Measurements from ENCODE around the gene NRIP1. TPM values are rescaled to one million over a fixed set of nuclear protein-coding genes. Genes with fewer than 3 reads are reported as not detected.

The NRIP1 gene
- total and polyA plus RNA-seq, 10 of the 15 experiments (the other 5 are each of a cell fraction or from before 2014, with no cell fraction given) = 2.9 to 26.1 (median 9.3) TPM

DNA sequence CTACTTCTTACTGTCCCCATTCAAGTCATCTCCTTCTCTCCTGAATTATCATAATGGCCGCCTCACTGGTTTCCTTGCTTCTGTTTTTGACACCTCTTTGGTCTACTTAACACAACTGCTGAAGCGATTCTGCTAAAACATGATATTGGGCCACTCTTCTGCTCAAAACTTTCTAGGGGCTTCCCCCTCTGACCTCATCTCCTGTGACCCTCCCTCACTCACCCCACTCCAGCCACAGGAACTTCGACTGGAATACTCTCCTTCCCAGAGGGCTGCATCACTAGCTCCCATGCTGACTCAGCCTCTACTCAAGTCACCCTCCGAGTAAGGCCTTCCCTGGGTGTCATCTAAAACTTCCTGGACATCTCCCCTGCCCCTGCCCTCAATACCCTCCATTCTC lies 35.7 kb downstream of the NRIP1 start:
- Histone ChIP-seq H3K4me2 (ENCODE audit: control insufficient read depth, insufficient read depth) (no peak overlapping the region), H3K4me3 (no peak overlapping the region), H3K27ac (ENCODE audit: control insufficient read depth, insufficient read depth) (no peak overlapping the region), H3K79me2 (ENCODE audit: control insufficient read depth, insufficient read depth, low read length) (no peaks in the 10 kb centered on the region), H3K4me1 (ENCODE audit: control insufficient read depth, insufficient read depth, low read length) (no peaks in the 10 kb centered on the region), H3K9me3 (replicated peaks; ENCODE audit: control insufficient read depth, insufficient read depth, low read length) (no peaks in the 10 kb centered on the region; the same call in 2 of the 3 replicates), H3K27me3 (replicated peaks in 1 of 2; ENCODE audit: control insufficient read depth in 2 of 2, insufficient read depth in 2 of 2, low read length in 1 of 2) (no peaks in the 10 kb centered on the region), H3K36me3 (ENCODE audit: control insufficient read depth in 2 of 2, insufficient read depth in 2 of 2, low read length in 1 of 2) (no peaks in the 10 kb centered on the region; a peak in 1 of 4 replicates), H3K9ac (ENCODE audit: control insufficient read depth, insufficient read depth, low read length) (no peak overlapping the region), H2AFZ (ENCODE audit: control insufficient read depth, low read depth, low read length) (no peak overlapping the region), H4K20me1 (ENCODE audit: control insufficient read depth, insufficient read depth) (no peaks in the 10 kb centered on the region)
- FAIRE-seq (no peak), DNase-seq (ENCODE audit: low read depth, low spot score) (no peak), ATAC-seq (peak; percentile 71)
- intact Hi-C loops (cut with micrococcal nuclease; ENCODE audit: unreplicated experiment) = no loop called here
- CTCF ChIA-PET = no interaction called here
- in situ Hi-C loops (cut with MboI) = loop anchor here (25.0 kb wide), 1 partner anchor 708 kb away; the partner anchor contains the start of gene USP25
- SMC1A ChIA-PET (ENCODE audit: uncharacterized antibody, unreplicated experiment) = interaction anchor here (0.7 kb wide), 1 partner anchor 23 kb away, joined by 3 read pairs; no protein-coding TSS in a partner anchor
- BruUV-seq (replicated peaks) = no TSS peak
- POLR2A ChIA-PET = no interaction called here
- WGBS (ENCODE audit: insufficient coverage, insufficient replicate concordance, low lambda C conversion rate, missing lambda C conversion rate) = 19% methylated on average over 4 of the region's 4 CpGs
- RAD21 ChIA-PET (ENCODE audit: unreplicated experiment) = no interaction called here
- TF ChIP-seq MXI1 (IDR thresholded peaks at IDR 0.05; ENCODE audit: low read depth, low read length) (no peak), ZNF217 (IDR thresholded peaks at IDR 0.05) (no peak), USF1 (IDR thresholded peaks at IDR 0.05; ENCODE audit: borderline replicate concordance, extremely low read length, insufficient read depth, low read depth, low read length) (no peak), SPI1 (IDR thresholded peaks at IDR 0.05; ENCODE audit: borderline replicate concordance, insufficient read depth, low read depth, low read length) (no peak), EED (IDR thresholded peaks at IDR 0.05; ENCODE audit: low read depth) (peak; percentile 57; the same call in 1 of the 2 replicates), RFX5 (IDR thresholded peaks at IDR 0.05; ENCODE audit: low read depth, low read length) (no peak), PAX5 (IDR thresholded peaks at IDR 0.05; ENCODE audit: borderline replicate concordance, low read depth, low read length) (no peak), SREBF1 (IDR thresholded peaks at IDR 0.05; ENCODE audit: low read length) (no peak), EZH2 (IDR thresholded peaks at IDR 0.05; ENCODE audit: borderline replicate concordance, control insufficient read depth, low read depth, low read length) (no peak), IKZF1 (conservative IDR thresholded peaks at IDR 0.05) (0 out of 2 replicates have a peak, but pooled peaks have one; percentile 33), KDM1A (IDR thresholded peaks at IDR 0.05; ENCODE audit: borderline replicate concordance) (no peak), RB1 (IDR thresholded peaks at IDR 0.05; ENCODE audit: borderline replicate concordance) (no peak), MEF2B (IDR thresholded peaks at IDR 0.05; ENCODE audit: partially characterized antibody, poor library complexity, severe bottlenecking) (no peak), RELA (IDR thresholded peaks at IDR 0.05; ENCODE audit: borderline replicate concordance, partially characterized antibody) (no peak), RBBP5 (conservative IDR thresholded peaks at IDR 0.05) (no peak), GABPA (IDR thresholded peaks at IDR 0.05; ENCODE audit: low read depth) (no peak), ZNF384 (IDR thresholded peaks at IDR 0.05; ENCODE audit: borderline replicate concordance, low read depth, low read length) (no peak), ZBED1 (IDR thresholded peaks at IDR 0.05; ENCODE audit: borderline replicate concordance) (no peak), YY1 (IDR thresholded peaks at IDR 0.05; ENCODE audit: low read depth, low read length) (peak; percentile 31; the same call in 1 of the 2 replicates)
- TF ChIP-seq, protein P1, sequence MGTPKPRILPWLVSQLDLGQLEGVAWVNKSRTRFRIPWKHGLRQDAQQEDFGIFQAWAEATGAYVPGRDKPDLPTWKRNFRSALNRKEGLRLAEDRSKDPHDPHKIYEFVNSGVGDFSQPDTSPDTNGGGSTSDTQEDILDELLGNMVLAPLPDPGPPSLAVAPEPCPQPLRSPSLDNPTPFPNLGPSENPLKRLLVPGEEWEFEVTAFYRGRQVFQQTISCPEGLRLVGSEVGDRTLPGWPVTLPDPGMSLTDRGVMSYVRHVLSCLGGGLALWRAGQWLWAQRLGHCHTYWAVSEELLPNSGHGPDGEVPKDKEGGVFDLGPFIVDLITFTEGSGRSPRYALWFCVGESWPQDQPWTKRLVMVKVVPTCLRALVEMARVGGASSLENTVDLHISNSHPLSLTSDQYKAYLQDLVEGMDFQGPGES (IDR thresholded peaks at IDR 0.05) = no peak
- TF ChIP-seq, protein P2, sequence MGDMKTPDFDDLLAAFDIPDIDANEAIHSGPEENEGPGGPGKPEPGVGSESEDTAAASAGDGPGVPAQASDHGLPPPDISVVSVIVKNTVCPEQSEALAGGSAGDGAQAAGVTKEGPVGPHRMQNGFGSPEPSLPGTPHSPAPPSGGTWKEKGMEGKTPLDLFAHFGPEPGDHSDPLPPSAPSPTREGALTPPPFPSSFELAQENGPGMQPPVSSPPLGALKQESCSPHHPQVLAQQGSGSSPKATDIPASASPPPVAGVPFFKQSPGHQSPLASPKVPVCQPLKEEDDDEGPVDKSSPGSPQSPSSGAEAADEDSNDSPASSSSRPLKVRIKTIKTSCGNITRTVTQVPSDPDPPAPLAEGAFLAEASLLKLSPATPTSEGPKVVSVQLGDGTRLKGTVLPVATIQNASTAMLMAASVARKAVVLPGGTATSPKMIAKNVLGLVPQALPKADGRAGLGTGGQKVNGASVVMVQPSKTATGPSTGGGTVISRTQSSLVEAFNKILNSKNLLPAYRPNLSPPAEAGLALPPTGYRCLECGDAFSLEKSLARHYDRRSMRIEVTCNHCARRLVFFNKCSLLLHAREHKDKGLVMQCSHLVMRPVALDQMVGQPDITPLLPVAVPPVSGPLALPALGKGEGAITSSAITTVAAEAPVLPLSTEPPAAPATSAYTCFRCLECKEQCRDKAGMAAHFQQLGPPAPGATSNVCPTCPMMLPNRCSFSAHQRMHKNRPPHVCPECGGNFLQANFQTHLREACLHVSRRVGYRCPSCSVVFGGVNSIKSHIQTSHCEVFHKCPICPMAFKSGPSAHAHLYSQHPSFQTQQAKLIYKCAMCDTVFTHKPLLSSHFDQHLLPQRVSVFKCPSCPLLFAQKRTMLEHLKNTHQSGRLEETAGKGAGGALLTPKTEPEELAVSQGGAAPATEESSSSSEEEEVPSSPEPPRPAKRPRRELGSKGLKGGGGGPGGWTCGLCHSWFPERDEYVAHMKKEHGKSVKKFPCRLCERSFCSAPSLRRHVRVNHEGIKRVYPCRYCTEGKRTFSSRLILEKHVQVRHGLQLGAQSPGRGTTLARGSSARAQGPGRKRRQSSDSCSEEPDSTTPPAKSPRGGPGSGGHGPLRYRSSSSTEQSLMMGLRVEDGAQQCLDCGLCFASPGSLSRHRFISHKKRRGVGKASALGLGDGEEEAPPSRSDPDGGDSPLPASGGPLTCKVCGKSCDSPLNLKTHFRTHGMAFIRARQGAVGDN (IDR thresholded peaks at IDR 0.05) = no peak

Measured in GM12878 (cell line).